ENCODE results near the gene OAF. TPM values are rescaled to one million over a fixed set of nuclear protein-coding genes. Genes with fewer than 3 reads are reported as not detected.

The OAF gene
- total RNA-seq, 2 donors from 2014 or later, result 26.3 to 45.1 TPM

DNA sequence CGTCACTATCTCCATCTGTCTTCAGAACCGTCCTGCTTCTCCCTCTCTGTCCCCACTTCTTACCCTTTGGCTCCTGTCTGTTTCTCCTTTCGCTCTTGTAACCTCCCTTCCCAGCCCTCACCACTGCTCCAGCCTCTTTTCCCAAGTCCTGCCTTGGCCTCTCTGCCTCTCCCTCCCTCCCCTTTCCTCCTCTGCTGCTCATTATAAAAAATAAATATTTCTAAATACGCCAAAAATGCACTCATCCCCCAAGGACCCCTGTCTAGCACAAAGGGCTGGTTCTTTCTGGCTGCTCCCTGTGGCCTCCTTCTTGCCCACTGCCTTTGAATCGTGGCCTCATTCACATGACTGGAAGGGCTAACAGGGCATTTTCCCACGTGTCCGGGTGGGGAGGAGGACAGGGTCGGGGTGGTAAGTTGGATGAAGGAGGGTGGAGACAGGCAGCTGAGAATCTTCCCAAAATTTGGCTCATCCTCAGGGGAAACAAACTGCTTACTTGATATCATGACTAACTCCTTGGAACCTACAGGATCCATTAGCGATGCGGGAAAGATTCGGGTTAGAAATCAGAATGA is 26.4 kb upstream of the OAF start:
- TF ChIP-seq, protein P1, sequence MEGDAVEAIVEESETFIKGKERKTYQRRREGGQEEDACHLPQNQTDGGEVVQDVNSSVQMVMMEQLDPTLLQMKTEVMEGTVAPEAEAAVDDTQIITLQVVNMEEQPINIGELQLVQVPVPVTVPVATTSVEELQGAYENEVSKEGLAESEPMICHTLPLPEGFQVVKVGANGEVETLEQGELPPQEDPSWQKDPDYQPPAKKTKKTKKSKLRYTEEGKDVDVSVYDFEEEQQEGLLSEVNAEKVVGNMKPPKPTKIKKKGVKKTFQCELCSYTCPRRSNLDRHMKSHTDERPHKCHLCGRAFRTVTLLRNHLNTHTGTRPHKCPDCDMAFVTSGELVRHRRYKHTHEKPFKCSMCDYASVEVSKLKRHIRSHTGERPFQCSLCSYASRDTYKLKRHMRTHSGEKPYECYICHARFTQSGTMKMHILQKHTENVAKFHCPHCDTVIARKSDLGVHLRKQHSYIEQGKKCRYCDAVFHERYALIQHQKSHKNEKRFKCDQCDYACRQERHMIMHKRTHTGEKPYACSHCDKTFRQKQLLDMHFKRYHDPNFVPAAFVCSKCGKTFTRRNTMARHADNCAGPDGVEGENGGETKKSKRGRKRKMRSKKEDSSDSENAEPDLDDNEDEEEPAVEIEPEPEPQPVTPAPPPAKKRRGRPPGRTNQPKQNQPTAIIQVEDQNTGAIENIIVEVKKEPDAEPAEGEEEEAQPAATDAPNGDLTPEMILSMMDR (IDR thresholded peaks at IDR 0.05), result no peak
- Histone ChIP-seq H3K27ac (no peak overlapping the region), H3K4me1 (ENCODE audit: control insufficient read depth in 1 of 2, low read depth in 2 of 2) (no peaks in the 10 kb centered on the region), H3K27me3 (replicated peaks; ENCODE audit: insufficient read depth) (no peaks in the 10 kb centered on the region), H3K36me3 (no peaks in the 10 kb centered on the region), H3K4me3 (no peak overlapping the region), H3K9me3 (no peaks in the 10 kb centered on the region)
- no peak for ATAC-seq (ENCODE audit: insufficient number of reproducible peaks, low FRiP score, low read depth)
- DNase-seq (ENCODE audit: low spot score), result no peak

DNA sequence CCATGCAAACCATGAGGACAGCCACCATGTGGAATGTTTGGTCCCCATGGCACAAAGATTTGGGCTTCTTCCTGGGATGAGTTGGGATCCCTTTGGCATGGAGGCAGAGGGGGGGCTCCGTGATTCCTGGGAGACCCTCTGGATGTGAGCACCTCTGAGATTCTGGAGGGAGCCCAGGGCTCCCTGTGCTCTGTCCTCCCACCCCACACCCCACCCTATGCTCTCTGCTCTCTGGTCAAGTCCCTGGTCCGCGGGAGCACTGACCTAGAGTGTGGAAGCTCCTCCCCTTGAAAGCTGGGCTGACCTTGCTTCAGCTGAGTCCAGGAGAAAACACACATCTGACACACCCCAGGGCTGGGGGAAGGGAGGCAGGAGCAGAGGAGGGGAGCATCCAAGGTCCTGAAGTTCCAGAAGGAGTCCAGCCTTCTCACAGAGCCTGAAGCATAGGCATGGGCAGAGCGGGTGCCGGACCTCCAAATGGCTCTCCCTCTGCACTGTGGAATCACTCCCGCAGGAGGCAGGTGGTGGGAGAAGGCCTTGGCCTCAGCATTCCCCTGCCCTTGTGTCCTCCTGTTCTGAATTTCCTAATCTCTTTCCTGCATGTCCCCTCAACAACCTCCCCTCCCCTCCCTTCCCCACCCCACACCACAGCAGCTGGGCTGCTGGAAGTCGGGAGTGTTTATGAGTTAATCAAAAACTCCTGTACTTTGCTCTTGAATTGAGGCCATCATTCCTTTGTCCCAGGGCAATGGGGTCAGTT is 25.7 kb upstream of the OAF start:
- no peak for DNase-seq (ENCODE audit: low spot score)
- no peak for ATAC-seq (ENCODE audit: insufficient number of reproducible peaks, low FRiP score, low read depth)
- no peak overlapping the region for H3K4me3 ChIP-seq

DNA sequence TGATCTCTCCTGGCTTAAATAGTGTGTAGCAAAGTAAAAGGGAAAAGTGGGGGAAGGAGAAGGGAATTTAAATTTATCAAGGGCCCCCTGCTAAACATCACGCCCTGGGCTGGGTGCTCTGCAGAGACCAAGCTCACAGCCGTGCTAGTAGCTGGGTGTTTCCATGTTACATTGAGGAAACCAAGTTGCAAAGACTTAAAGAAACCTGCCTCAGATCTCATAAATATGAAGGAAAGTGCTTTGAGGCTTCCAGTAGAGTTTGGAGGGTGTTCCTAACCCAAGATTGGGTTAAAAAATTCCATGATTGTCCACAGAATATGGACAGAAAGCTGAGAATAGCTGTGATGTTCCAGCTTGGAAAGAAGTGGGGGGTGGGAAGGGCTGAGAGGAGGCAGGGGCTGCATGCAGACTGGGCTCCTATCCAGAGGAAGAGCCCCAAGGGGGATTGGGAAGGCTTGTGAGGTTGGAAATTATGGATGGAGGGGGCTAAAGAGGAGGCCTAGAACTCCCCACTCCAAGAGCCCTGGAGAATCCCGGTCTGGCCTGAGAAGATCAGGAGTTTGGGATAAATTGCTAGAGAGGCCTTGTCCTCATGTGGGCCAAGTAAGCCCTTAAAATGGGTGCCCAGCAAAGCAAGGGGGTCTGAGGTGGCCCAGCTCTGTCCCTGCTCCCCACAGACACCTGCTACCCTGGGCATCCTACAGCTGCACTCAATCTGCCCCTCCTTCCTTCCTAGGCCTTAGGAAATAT is 25.0 kb upstream of the OAF start:
- Histone ChIP-seq H3K27ac (no peak overlapping the region), H3K9me3 (no peaks in the 10 kb centered on the region), H3K36me3 (no peaks in the 10 kb centered on the region), H3K4me1 (ENCODE audit: control insufficient read depth in 1 of 2, low read depth in 2 of 2) (no peaks in the 10 kb centered on the region), H3K27me3 (replicated peaks; ENCODE audit: insufficient read depth) (no peaks in the 10 kb centered on the region), H3K4me3 (no peak overlapping the region)
- DNase-seq (ENCODE audit: low spot score) (no peak), ATAC-seq (ENCODE audit: insufficient number of reproducible peaks, low FRiP score, low read depth) (no peak)
- TF ChIP-seq, protein P1 (IDR thresholded peaks at IDR 0.05), result no peak

More for the DNA sequence above, 25.7 kb upstream of the OAF start:
- no peak overlapping the region for H3K27ac ChIP-seq
- H3K9me3 ChIP-seq, result no peaks in the 10 kb centered on the region
- H3K36me3 ChIP-seq, result no peaks in the 10 kb centered on the region
- TF ChIP-seq, protein P1 (IDR thresholded peaks at IDR 0.05), result no peak
- H3K27me3 ChIP-seq (replicated peaks; ENCODE audit: insufficient read depth), result no peaks in the 10 kb centered on the region
- no peaks in the 10 kb centered on the region for H3K4me1 ChIP-seq (ENCODE audit: control insufficient read depth in 1 of 2, low read depth in 2 of 2)

GRCh38 chr11:120186456-120186773 is 24.4 kb upstream of the OAF start:
- no peaks in the 10 kb centered on the region for H3K4me1 ChIP-seq (ENCODE audit: control insufficient read depth in 1 of 2, low read depth in 2 of 2)
- TF ChIP-seq, protein P1 (IDR thresholded peaks at IDR 0.05), result no peak
- H3K36me3 ChIP-seq, result no peaks in the 10 kb centered on the region
- ATAC-seq (ENCODE audit: insufficient number of reproducible peaks, low FRiP score, low read depth), result no peak
- no peak overlapping the region for H3K4me3 ChIP-seq
- no peak overlapping the region for H3K27ac ChIP-seq
- no peaks in the 10 kb centered on the region for H3K9me3 ChIP-seq
- no peak for DNase-seq (ENCODE audit: low spot score)
- H3K27me3 ChIP-seq (replicated peaks; ENCODE audit: insufficient read depth), result no peaks in the 10 kb centered on the region
